DMS114 treated with DMSO at 0.1 percent for 48 hours (cell line): ENCODE measurements around the gene PLD2.
"Not testable (repeated sequence)": the region's sequence is repeated elsewhere in the genome, so short reads cannot be mapped to it uniquely, and the experiment has no call there.

ENCODE experiments used
- DNase-seq: peaks from one replicate; lab custom pipeline; 2025; ENCODE audit not compliant: unreplicated experiment; lab: John Stamatoyannopoulos, UW

PLD2 gene

GRCh38 chr17:4789701-4789950, 17.3 kb upstream of the PLD2 start:
- DNase-seq, result peak; percentile 56

DNA sequence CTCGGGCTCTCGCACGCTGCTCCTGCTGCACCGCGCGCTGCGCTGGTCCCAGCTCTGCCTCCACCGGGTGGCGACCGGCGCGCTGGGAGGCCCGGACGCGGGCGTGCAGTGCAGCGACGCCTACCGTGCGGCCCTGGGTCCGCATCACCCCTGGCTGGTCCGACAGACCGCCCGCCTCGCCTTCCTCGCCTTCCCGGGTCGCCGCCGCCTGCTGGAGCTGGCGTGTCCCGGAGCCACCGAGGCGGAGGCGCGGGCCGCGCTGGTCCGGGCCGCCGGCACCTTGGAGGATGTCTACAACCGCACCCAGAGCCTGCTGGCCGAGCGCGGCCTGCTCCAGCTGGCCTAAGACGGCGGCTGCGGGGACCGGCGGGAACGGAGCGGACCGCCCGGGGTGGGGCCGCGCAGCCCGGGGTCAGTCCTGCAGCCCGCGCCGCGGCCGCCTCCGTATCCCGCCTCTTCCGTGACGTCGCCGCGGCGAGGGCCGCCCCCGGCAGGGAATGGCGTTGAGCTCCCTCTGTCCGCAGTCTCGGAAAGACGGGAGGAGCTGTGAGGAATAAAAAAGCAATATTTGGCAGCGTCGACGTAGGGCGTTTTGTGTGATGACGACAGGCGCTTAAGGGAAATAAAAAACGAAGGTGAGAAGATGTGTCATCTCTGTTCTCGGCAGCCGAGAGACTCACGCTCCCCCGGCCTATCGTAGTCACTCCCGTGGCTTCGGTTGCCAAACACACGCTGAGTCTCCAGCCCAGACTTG, 16.8 kb upstream of the PLD2 start:
- DNase-seq, result peak; percentile 70

DNA sequence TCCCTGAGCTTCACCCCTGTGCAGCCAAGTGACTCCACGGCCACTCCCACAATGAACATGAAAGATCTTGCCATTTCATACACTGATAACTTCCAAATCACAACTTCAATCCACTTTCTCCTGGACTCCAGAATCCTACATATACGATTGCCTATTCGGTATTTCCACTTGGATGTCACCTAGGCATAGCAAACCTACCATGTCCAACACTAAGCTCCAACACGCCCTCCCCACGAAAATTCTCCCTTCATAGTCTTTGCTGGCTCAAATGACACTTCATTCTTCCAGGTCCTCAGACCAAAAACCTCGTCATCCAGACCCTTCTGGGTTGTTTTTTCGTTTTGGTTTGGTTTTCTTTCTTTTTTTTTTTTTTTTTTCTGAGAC, 16.3 kb upstream of the PLD2 start:
- DNase-seq, result no peak

DNA sequence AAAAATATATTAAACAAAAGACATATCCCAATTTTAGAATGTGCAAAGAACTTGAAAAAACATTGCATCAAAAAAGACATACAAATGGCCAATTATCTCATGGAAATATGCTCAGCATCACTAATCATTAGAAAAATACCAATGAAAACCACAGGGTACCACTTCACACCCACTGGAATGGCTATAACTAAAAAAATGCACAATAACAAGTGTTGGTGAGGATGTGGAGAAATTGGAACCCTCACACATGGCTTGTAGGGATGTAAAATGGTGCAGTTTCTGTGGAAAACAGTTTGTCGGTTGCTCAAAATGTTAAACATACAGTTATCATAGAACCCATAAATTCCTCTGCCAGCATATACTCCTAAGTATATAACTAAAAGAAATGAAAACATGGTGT, 11.8 kb upstream of the PLD2 start:
- no peak for DNase-seq

- DNase-seq, result peak; percentile 43
Measured at GRCh38 chr17:4796552-4796920, 10.4 kb upstream of the PLD2 start.

DNA sequence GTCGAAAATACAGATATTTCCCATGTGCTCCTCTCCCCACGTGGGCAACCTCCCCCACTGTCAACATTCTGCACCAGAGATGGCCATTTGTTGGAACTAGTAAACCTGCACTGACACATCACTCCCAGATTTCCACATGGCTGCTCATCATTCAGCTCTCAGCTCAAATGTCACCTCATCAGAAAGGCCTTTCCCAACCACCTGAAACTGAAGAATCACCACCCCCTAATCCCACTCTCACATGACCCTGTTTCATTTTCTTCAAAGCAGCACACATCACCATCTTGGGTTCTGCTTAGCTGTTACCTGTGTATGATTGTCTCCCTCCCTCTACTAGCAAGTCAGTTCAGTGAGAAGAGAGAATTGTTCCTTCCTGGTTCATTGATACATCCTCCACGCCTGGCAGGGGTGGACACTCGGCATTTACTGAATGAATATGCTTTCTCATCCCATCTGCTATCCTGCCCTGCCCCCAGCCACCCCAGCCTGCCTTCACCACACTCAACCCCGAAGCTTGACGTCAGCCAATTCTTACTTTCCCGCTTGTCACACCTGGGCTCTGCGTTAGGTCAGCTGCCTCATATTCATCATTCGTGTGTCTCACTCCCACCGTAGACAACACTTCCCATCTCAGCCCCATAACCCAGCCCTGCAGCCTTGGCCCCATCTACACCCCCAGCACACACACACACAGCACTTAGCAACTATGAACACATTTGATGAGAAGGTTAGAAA, 6.3 kb upstream of the PLD2 start:
- no peak for DNase-seq

DNA sequence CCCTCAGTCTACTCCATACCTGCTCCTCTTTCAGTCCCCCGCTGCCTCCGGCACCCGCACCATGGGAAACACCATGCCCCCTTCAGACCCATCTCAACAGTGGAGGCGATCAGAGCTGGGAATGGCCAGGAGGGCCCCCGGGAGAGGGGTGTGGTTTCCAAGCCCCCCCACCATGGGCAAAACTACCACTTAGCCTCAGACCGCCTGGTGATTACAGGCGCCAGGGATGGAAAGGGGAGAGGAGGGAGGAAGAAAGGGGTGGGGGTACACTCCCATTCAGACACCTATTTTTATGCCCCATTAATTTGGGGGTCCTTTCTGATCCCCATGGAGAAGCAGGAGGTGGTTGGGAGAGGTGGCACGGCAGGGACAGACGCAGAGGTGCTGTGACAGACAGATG, 4.7 kb upstream of the PLD2 start, which contains the start of gene C17orf114:
Gene C17orf114 (minus strand): TSS at position 101 of the 400 bp plus-strand sequence.
- DNase-seq, result no peak

- DNase-seq, result no peak
Measured at GRCh38 chr17:4806456-4806776, 536 bp upstream of the PLD2 start.

- no peak for DNase-seq
Measured at GRCh38 chr17:4807605-4808377, 839 bp downstream of the PLD2 start.

DNA sequence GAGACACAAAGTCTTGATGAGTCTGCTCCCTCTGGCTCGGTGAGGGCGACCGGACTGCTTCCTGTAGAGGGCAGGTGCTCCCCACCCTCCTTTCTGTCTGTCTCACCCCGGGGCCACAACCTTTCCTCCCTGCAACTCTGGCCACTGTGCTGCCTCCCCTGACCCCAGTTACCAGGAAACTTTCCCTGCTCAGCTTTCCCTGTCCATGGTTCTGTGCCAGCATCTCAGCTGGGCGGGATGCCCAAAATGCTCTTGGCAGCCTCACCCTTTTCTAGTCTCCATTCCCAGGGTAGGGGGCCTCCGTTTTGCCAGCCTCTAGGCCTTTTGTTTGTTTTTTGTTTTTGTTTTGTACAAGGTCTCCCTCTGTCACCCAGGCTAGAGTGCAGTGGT, 1.4 kb downstream of the PLD2 start:
- DNase-seq, result no peak

DNA sequence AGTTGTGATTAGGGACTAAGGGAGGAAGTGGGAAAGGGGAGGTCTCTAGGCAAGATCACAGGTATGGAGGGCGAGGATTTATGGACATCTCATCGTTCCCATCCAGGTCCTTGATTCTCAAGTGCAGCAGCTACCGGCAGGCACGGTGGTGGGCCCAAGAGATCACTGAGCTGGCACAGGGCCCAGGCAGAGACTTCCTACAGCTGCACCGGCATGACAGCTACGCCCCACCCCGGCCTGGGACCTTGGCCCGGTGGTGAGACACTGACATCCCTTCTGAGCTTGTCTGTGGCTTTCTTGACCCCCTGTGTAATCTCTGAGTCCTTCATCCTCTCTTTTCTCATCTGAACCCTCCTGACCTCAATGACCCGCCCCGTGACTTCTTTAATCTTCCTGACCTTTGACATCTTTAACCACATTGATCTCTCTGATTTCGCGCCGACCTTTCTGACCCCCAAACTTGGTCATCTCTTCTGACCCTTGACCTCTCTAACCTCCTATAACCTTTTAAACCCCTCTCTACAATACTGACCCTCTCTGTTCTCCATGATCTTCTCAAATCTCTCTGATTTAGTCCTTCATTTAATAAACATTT, 3.8 kb downstream of the PLD2 start:
- DNase-seq, result no peak

- DNase-seq, result no peak
Measured at GRCh38 chr17:4811471-4811870, 4.5 kb downstream of the PLD2 start.

- no peak for DNase-seq
Measured at GRCh38 chr17:4812690-4813089, 5.7 kb downstream of the PLD2 start.

DNA sequence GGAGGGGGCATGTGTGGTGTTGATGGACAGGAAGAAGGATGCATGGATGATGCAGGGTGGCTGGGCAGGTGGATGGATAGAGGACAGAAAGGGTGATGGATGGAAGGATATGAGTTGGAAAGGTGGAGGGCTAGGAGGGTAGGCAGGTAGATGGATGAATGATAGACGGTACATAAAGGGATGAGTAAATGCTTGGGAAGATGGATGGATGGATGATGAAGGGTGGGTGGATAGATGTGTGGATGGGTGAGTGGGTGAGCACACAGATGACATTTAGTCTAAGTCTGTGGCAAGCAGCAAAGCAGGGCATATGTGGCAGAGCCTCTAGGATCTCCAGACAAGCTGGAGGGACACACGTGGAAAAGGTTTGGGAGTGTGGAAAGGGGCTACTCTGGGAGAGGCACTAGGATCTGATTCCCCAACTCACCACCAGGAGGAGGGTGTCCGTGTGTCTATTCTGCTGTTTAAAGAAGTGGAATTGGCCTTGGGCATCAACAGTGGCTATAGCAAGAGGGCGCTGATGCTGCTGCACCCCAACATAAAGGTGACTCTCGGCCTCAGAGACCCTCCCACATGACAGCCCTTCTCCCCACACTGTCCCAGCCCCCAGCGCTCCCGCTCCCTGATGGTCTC, 8.2 kb downstream of the PLD2 start:
- DNase-seq, result no peak

- DNase-seq, result no peak
Measured at GRCh38 chr17:4816826-4817225, 9.9 kb downstream of the PLD2 start.

- DNase-seq, result no peak
Measured at GRCh38 chr17:4818276-4818675, 11.3 kb downstream of the PLD2 start.

DNA sequence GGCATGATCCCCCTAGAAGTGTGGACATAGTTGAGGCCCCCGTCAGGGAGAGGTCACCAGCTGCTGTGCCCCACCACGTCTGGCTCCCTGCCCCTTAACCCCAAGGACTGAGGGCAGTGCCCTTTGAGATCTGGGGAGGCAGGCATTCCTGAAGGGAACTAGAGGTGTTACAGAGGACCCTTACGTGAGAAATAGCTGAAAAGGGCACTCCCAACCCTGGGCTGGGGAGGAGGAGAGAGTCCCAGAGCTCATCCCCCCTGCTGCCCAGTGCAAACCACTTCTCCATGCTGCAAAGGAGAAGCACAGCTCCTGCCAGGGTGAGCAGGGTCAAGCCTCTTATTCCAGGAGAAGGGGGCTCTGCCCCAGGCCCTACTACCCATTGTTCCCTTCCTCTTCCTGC, 15.9 kb downstream of the PLD2 start:
- no peak for DNase-seq

DNA sequence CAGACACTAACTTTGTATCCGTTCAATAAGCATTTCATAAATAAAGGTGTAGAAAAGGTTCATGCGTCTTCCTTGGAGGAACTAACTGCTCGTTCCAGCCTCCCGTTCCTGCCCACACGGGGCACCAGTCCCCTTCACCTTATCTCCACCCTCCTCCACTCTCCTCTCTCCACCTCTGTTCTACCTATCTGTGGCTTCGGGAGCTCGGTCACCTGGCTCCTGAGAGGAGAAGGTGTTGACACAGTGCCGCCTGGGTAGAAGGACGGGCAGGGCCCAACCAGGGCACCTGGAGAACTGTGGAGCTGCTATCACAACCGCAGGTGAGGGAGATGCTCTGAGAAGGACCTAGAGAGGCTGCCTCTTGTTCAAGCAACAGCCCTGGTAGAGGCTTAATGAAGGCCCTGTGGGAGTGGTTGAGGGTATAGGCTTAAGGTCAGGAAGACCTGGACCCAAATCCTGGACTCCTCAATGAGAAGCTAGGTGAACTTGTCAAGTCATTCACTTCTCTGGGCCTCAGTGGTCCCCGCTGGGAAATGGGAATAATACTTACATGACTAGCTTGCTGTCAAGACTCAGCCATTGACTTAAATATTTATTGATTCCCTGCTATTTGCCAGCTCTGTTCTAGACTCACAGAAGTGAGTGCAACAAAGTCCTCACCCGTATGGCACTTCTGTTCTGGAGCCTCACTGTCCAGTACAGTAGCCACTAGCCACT, 16.6 kb downstream of the PLD2 start:
- no peak for DNase-seq

GRCh38 chr17:4827399-4827798, 20.4 kb downstream of the PLD2 start:
- no peak for DNase-seq

DNA sequence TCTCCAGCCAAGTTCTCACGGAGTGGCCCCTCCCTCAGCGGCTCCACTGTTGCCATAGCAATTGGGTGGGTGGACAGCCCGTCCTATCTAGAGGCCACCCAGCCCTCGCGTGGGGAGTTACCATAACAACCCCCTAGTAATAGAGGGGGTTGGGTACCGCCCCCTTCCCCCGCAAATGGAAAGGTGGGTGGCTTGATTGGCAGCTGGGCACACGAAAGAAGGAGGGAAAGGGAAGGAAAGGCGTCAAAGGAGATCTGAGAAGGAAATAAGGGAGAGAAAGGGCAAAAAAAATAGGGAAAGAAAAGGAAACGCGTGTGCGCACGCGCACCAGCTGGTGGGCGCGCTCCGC, 25.9 kb downstream of the PLD2 start:
- not testable (repeated sequence) for DNase-seq
